HG02610 (cell line): ENCODE measurements around the gene ACBD6.

ENCODE experiments used
- ATAC-seq: cut with Tn5 transposase; IDR thresholded peaks from one replicate; pipeline ENCODE4 v1.9.1; 2021; ENCODE audit warnings: mild to moderate bottlenecking, moderate library complexity; ENCODE audit not compliant: unreplicated experiment

Gene ACBD6

DNA sequence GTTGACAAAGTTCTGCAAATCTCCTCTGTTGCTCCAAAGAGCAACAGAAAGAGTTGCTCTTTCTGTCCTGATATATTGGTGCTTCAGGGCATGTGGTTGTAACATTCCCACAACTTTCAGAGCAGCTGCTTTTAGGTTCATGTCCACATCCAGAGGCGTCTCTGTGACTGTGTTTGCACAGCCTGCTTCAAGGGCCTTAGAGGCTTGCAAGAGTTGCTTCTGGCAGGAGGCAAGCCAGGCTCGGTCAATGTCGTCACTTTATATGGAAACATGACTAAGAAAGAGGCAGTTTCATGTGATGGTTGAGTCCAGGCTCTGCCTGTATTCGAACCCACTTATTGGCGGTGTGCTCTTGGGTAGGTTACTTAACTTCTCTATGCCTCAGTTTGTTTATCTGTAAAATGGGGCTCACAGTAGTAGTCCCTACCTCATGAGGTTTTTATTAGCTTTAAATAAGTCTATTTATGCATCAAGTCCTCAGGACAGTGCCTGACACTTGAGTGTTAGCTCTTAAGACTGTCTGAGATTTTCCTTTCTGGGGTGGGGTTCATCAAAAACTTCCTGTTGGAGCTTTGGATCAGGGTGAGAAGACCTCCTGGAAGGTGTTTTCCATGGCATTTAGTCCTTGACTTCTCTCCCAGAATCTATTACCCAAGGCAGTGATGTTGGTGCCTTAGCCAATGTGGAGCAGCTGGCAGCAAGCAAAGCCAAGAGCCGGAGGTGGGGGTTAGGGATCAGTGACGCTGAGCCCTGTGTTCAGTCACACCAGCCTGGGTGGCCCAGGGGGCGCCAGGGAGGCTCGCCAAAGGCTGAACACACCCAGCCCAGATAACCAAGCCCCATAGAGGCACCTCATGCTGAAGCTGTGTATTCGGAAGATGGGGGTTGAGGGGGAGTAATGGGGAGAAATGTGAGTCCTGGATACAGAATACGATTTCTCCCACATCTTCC lies 253.4 kb downstream of the ACBD6 start:
- no peak for ATAC-seq

DNA sequence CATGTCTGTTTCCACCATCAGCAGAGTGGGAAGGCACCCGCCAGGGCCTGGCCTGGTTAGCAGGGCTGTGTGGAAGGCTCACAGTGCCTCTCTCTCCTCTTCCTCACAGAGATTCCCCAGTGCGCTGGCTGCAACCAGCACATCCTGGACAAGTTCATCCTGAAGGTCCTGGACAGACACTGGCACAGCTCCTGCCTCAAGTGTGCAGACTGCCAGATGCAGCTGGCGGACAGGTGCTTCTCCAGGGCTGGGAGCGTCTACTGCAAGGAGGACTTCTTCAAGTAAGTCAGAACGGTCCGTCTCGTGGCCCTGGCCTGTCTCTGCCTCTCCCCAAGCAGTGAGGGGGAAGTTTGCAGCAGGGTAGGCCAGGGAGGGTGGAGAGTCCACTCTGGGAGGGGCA lies 254.2 kb downstream of the ACBD6 start:
- ATAC-seq = no peak

DNA sequence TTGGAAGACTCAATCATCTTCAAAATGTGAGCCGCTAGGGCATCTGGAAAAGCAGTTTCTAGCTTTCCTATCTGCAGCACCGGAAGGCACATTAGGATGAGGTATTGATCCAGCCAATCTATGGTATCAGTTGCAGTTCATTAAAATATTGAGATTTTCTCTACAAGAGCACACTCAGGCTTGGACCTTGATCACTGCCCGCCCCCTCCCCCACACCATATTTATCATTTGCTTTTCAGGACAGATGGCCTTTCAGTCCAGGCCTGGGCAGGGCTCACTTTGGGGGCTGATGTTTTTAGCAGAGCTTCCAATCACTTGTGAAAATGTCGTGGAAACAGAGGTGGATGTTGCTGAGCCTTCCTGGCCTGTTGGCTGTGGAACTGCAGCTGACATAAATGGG lies 254.8 kb downstream of the ACBD6 start:
- ATAC-seq = no peak

DNA sequence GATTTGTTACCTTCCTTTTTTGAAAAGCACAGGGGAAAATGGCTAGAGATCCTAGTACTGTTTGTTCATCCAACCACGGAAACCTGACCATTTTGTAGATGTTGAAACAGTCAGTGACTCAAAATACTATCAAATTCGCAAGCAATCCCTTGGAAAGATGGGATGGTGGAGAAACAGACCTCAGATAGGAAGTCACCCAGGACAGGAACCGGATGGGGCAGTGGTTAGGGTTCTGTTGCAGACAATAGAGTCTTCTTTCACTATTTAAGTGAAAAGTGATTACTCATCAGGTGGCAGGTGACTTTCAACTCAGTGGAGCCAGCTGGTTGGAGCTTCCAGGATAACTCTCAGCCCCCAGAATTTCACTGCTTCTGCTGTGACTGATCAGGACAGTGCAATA lies 255.3 kb downstream of the ACBD6 start:
- ATAC-seq = no peak

- ATAC-seq = no peak
These were observed 255.8 kb downstream of the ACBD6 start for GRCh38 chr1:180246579-180246978.

DNA sequence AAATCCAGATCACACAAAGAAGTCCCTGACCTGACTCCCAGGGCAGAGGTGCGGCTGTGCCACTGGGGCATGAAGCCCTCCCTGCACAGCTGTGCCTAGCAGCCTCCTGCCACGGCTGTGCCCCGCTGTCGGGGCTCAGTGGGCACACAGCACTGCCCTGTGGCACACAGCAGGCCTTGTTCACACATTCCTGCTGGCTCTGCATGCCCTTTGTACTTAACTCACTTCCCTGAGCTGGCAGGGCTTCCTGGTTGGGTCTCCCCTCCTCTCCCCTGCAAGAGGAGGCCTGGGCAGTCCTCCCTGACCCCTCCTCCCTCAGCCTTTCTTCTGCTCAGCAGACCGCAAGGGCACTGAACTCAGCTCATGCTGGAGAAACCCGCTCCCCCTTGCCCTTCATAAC lies 257.5 kb downstream of the ACBD6 start:
- no peak for ATAC-seq

- no peak for ATAC-seq
These were observed 258.7 kb downstream of the ACBD6 start for GRCh38 chr1:180243517-180244221.

GRCh38 chr1:180241716-180242544 lies 260.4 kb downstream of the ACBD6 start:
- ATAC-seq = no peak

GRCh38 chr1:180239145-180240096 lies 263.0 kb downstream of the ACBD6 start:
- no peak for ATAC-seq

DNA sequence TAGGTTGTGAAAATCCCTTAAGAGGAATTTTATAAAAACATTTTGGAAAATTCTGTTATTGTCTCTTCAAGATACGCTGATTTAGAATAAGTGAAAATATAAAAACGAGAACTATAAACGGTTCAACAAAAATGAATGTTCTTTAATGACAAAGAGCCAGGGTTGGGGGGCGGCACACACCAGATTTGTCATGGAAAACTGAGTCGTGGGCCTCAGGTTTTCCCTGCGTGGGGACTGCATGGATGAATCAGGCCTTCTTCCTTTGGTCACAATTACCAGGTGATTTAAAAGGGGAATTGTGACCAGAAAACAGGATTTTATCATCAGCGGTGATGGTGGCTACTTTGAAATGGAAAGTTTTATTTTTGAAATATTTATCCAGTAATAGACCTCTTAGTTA lies 263.7 kb downstream of the ACBD6 start:
- no peak for ATAC-seq
